Endothelial cell (in vitro differentiated cells): ENCODE data around the gene GOLGA8A. TPM values are rescaled to one million over a fixed set of nuclear protein-coding genes. Genes with fewer than 3 reads are reported as not detected.

ENCODE experiments used
- DNase-seq: peaks from one replicate; pipeline ENCODE4 v3.0.0; 2021; ENCODE audit warnings: low spot score
- H3K27ac Mint-ChIP-seq: one replicate; pipeline ENCODE4 v1.8.0; 2021; ENCODE audit warnings: mixed read lengths, inconsistent platforms; ENCODE audit not compliant: unreplicated experiment
- H3K27me3 Mint-ChIP-seq: one replicate; pipeline ENCODE4 v1.8.0; 2021; ENCODE audit warnings: mild to moderate bottlenecking, moderate library complexity, mixed read lengths, inconsistent platforms; ENCODE audit not compliant: unreplicated experiment
- H3K36me3 Mint-ChIP-seq: one replicate; pipeline ENCODE4 v1.8.0; 2021; ENCODE audit warnings: mild to moderate bottlenecking, low read depth, mixed read lengths, inconsistent platforms; ENCODE audit not compliant: unreplicated experiment
- H3K4me1 Mint-ChIP-seq: one replicate; pipeline ENCODE4 v1.8.0; 2021; ENCODE audit warnings: mild to moderate bottlenecking, mixed read lengths, inconsistent platforms; ENCODE audit not compliant: unreplicated experiment
- H3K4me3 Mint-ChIP-seq: one replicate; pipeline ENCODE4 v1.8.0; 2021; ENCODE audit warnings: mild to moderate bottlenecking, mixed read lengths, inconsistent platforms; ENCODE audit not compliant: unreplicated experiment
- H3K9me3 Mint-ChIP-seq: one replicate; pipeline ENCODE4 v1.8.0; 2021; ENCODE audit warnings: mixed read lengths, inconsistent platforms; ENCODE audit not compliant: unreplicated experiment
- CTCF ChIP-seq: fragments of 200-600 bp; sonication (generic); IDR thresholded peaks from one replicate; pipeline ENCODE4 v1.5.0; 2021; ENCODE audit warnings: antibody characterized with exemption; ENCODE audit not compliant: unreplicated experiment
- total RNA-seq: library from RNA; stranded (reverse); fragmentation: NEBNext Ultra II Directional; extraction: Animal tissue kit (Norgen Biotek cat#: 25700); gene quantifications from one replicate; pipeline ENCODE4 v1.2.1, GENCODE V29; 2021; ENCODE audit not compliant: unreplicated experiment

Gene GOLGA8A
- total RNA-seq, 1 donor from 2014 or later = 46.0 TPM

DNA sequence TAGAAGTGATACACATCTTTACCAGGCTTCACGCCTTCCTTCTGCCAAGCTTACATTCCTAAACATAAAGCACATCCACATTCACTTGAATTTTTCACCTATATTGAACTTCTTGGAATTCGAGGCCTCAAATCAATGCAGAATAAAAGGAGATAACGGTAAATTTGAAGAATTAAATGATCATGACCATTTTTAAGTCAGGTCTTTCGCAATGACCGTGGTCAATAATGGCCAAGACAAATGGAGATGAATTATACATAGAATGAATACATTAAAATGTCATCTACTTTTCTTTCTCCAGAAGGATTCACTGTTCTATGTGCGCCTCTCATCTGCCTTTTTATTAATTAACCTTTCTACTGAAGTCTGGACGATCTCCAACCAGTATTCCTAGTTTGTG lies 5.3 kb upstream of the GOLGA8A start:
- H3K27me3 Mint-ChIP-seq = no peaks in the 10 kb centered on the region
- no peaks in the 10 kb centered on the region for H3K36me3 Mint-ChIP-seq
- no peak overlapping the region for H3K4me3 Mint-ChIP-seq
- no peaks in the 10 kb centered on the region for H3K9me3 Mint-ChIP-seq
- TF ChIP-seq CTCF = no peak
- no peak for DNase-seq
- no peak overlapping the region for H3K27ac Mint-ChIP-seq
- H3K4me1 Mint-ChIP-seq = no peaks in the 10 kb centered on the region

DNA sequence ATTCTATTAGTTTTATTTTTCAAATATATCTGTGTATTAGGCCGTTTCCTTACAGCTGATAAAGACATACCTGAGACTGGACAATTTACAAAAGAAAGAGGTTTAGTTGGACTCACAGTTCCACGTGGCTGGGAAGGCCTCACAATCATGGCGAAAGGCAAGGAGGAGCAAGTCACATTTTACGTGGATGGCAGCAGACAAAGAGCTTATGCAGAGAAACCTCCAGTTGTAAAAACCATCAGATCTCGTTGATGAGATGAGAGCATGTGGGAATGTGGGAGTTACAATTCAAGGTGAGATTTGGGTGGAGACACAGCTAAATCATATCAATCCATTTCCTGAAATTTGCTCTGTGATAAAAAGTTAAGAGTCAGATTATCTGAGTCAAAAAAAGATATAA lies 2.3 kb upstream of the GOLGA8A start:
- Mint-ChIP-seq H3K27ac (no peak overlapping the region), H3K27me3 (peaks cover 10% of the 10 kb centered on the region), H3K4me1 (peaks cover 12% of the 10 kb centered on the region), H3K9me3 (no peaks in the 10 kb centered on the region), H3K36me3 (peaks cover 7% of the 10 kb centered on the region), H3K4me3 (no peak overlapping the region)
- no peak for TF ChIP-seq CTCF
- no peak for DNase-seq

- Mint-ChIP-seq H3K27me3 (peaks cover 11% of the 10 kb centered on the region), H3K27ac (no peak overlapping the region), H3K4me1 (peaks cover 12% of the 10 kb centered on the region), H3K4me3 (peak overlapping the region; percentile 85), H3K36me3 (peaks cover 28% of the 10 kb centered on the region), H3K9me3 (no peaks in the 10 kb centered on the region)
- peak; percentile 57 for DNase-seq
- TF ChIP-seq CTCF = no peak
Observed at GRCh38 chr15:34436956-34437442, 609 bp downstream of the GOLGA8A start.

- TF ChIP-seq CTCF = no peak
- DNase-seq = no peak
- H3K36me3 Mint-ChIP-seq = peaks cover 29% of the 10 kb centered on the region
- peaks cover 12% of the 10 kb centered on the region for H3K4me1 Mint-ChIP-seq
- peak overlapping the region; percentile 85 for H3K4me3 Mint-ChIP-seq
- no peaks in the 10 kb centered on the region for H3K9me3 Mint-ChIP-seq
- H3K27ac Mint-ChIP-seq = no peak overlapping the region
- H3K27me3 Mint-ChIP-seq = peaks cover 11% of the 10 kb centered on the region
Observed at GRCh38 chr15:34436126-34436955, 1.3 kb downstream of the GOLGA8A start.

GRCh38 chr15:34435658-34436057 lies 1.9 kb downstream of the GOLGA8A start:
- no peak for TF ChIP-seq CTCF
- Mint-ChIP-seq H3K4me1 (peaks cover 12% of the 10 kb centered on the region), H3K9me3 (no peaks in the 10 kb centered on the region), H3K27ac (no peak overlapping the region), H3K4me3 (peak overlapping the region; percentile 65), H3K36me3 (peaks cover 32% of the 10 kb centered on the region), H3K27me3 (peaks cover 11% of the 10 kb centered on the region)
- no peak for DNase-seq
